Activated CD8-positive, alpha-beta T cell treated with anti-CD3 and anti-CD28 coated beads, Interleukin-2, amount 10 ng/mL, durations not matched to agents 7 days and 5 days (primary cell): Measurements from ENCODE around the gene EPSTI1. TPM values are rescaled to one million over a fixed set of nuclear protein-coding genes. Genes with fewer than 3 reads are reported as not detected.

ENCODE experiments used
- ATAC-seq: fragments of 150-1000 bp; cut with Tn5 transposase; one replicate; pipeline ENCODE4 v1.10.0; 2021; ENCODE audit warnings: moderate library complexity
- CTCF ChIA-PET: fragments of 350-600 bp; sonication (Branson Sonifier 250); formaldehyde crosslinking; loops from one replicate; lab custom pipeline; 2021; ENCODE audit warnings: antibody characterized with exemption; lab: Charles Lee
- POLR2A ChIA-PET: fragments of 350-600 bp; sonication (Branson Sonifier 250); formaldehyde crosslinking; loops from one replicate; lab custom pipeline; 2021; ENCODE audit warnings: antibody characterized with exemption; lab: Charles Lee
- DNase-seq: peaks from one replicate; pipeline ENCODE4 v3.0.0-alpha.2; 2020
- H3K27ac Mint-ChIP-seq: one replicate; pipeline ENCODE4 v1.8.0; 2021; ENCODE audit warnings: mild to moderate bottlenecking, mixed read lengths
- H3K27me3 Mint-ChIP-seq: one replicate; pipeline ENCODE4 v1.8.0; 2021; ENCODE audit warnings: low read depth, mixed read lengths
- H3K36me3 Mint-ChIP-seq: one replicate; pipeline ENCODE4 v1.8.0; 2021; ENCODE audit warnings: low read depth, mixed read lengths
- H3K4me1 Mint-ChIP-seq: one replicate; pipeline ENCODE4 v1.8.0; 2021; ENCODE audit warnings: low read depth, mixed read lengths
- H3K4me3 Mint-ChIP-seq: one replicate; pipeline ENCODE4 v1.8.0; 2021; ENCODE audit warnings: mild to moderate bottlenecking, mixed read lengths
- H3K9me3 Mint-ChIP-seq: one replicate; pipeline ENCODE4 v1.8.0; 2022; ENCODE audit warnings: mixed read lengths; ENCODE audit not compliant: insufficient read depth
- total RNA-seq, 2 experiments: library from RNA; stranded (reverse); gene quantifications; one replicate each; pipeline ENCODE4 v1.2.3, GENCODE V29; 2021

The EPSTI1 gene
- total RNA-seq, 2 experiments from 2014 or later = 59.0 to 68.1 TPM

GRCh38 chr13:42926043-42926442 lies 66.0 kb downstream of the EPSTI1 start:
- H3K9me3 Mint-ChIP-seq = no peaks in the 10 kb centered on the region
- no peaks in the 10 kb centered on the region for H3K4me1 Mint-ChIP-seq
- H3K27me3 Mint-ChIP-seq = no peaks in the 10 kb centered on the region
- no peak for ATAC-seq
- no peak overlapping the region for H3K4me3 Mint-ChIP-seq
- peaks cover 60% of the 10 kb centered on the region for H3K36me3 Mint-ChIP-seq
- CTCF ChIA-PET = no interaction called here
- POLR2A ChIA-PET = no interaction called here
- DNase-seq = no peak
- H3K27ac Mint-ChIP-seq = no peak overlapping the region

- CTCF ChIA-PET = no interaction called here
- ATAC-seq (no peak), DNase-seq (no peak)
- POLR2A ChIA-PET = no interaction called here
- H3K27me3 Mint-ChIP-seq = no peaks in the 10 kb centered on the region
- peaks cover 62% of the 10 kb centered on the region for H3K36me3 Mint-ChIP-seq
- H3K4me3 Mint-ChIP-seq = no peak overlapping the region
- no peaks in the 10 kb centered on the region for H3K9me3 Mint-ChIP-seq
- H3K4me1 Mint-ChIP-seq = no peaks in the 10 kb centered on the region
- H3K27ac Mint-ChIP-seq = no peak overlapping the region
Measured at GRCh38 chr13:42925626-42926025, 66.4 kb downstream of the EPSTI1 start.

GRCh38 chr13:42924344-42924743 lies 67.7 kb downstream of the EPSTI1 start:
- H3K36me3 Mint-ChIP-seq = peaks cover 67% of the 10 kb centered on the region
- H3K27ac Mint-ChIP-seq = no peak overlapping the region
- ChIA-PET CTCF (interaction anchor here (1.0 kb wide), 1 partner anchor 9 kb away, joined by 3 read pairs; no protein-coding TSS in a partner anchor), POLR2A (no interaction called here)
- no peak overlapping the region for H3K4me3 Mint-ChIP-seq
- no peaks in the 10 kb centered on the region for H3K27me3 Mint-ChIP-seq
- H3K9me3 Mint-ChIP-seq = no peaks in the 10 kb centered on the region
- H3K4me1 Mint-ChIP-seq = no peaks in the 10 kb centered on the region
- no peak for ATAC-seq
- no peak for DNase-seq

- Mint-ChIP-seq H3K4me3 (no peak overlapping the region), H3K9me3 (no peaks in the 10 kb centered on the region), H3K27me3 (no peaks in the 10 kb centered on the region), H3K4me1 (no peaks in the 10 kb centered on the region), H3K36me3 (peaks cover 57% of the 10 kb centered on the region), H3K27ac (no peak overlapping the region)
- DNase-seq (no peak), ATAC-seq (no peak)
- ChIA-PET POLR2A (no interaction called here), CTCF (interaction anchor here (0.7 kb wide), 1 partner anchor 31 kb away, joined by 3 read pairs; no protein-coding TSS in a partner anchor)
Measured at GRCh38 chr13:42907745-42908144, 84.3 kb downstream of the EPSTI1 start.

GRCh38 chr13:42906257-42906656 lies 85.8 kb downstream of the EPSTI1 start:
- ChIA-PET CTCF (interaction anchor here (1.6 kb wide), 1 partner anchor 63 kb away, joined by 7 read pairs; no protein-coding TSS in a partner anchor), POLR2A (no interaction called here)

GRCh38 chr13:42905579-42905978 lies 86.5 kb downstream of the EPSTI1 start:
- DNase-seq = no peak
- H3K27me3 Mint-ChIP-seq = no peaks in the 10 kb centered on the region

More at GRCh38 chr13:42906257-42906656, 85.8 kb downstream of the EPSTI1 start:
- Mint-ChIP-seq H3K27ac (no peak overlapping the region), H3K4me1 (no peaks in the 10 kb centered on the region), H3K4me3 (no peak overlapping the region), H3K27me3 (no peaks in the 10 kb centered on the region), H3K9me3 (no peaks in the 10 kb centered on the region), H3K36me3 (peaks cover 54% of the 10 kb centered on the region)
- DNase-seq (no peak), ATAC-seq (no peak)

GRCh38 chr13:42899266-42899665 lies 92.8 kb downstream of the EPSTI1 start:
- DNase-seq = no peak
- Mint-ChIP-seq H3K27ac (no peak overlapping the region), H3K4me1 (no peaks in the 10 kb centered on the region), H3K9me3 (no peaks in the 10 kb centered on the region), H3K4me3 (no peak overlapping the region), H3K27me3 (no peaks in the 10 kb centered on the region), H3K36me3 (peaks cover 57% of the 10 kb centered on the region)
- CTCF ChIA-PET = no interaction called here
- POLR2A ChIA-PET = no interaction called here
- ATAC-seq = no peak

More at GRCh38 chr13:42905579-42905978, 86.5 kb downstream of the EPSTI1 start:
- Mint-ChIP-seq H3K27ac (no peak overlapping the region), H3K9me3 (no peaks in the 10 kb centered on the region), H3K4me1 (no peaks in the 10 kb centered on the region), H3K4me3 (no peak overlapping the region), H3K36me3 (peaks cover 51% of the 10 kb centered on the region)
- no peak for ATAC-seq
- ChIA-PET CTCF (no interaction called here), POLR2A (no interaction called here)

- H3K9me3 Mint-ChIP-seq = no peaks in the 10 kb centered on the region
- no peak overlapping the region for H3K4me3 Mint-ChIP-seq
- ChIA-PET CTCF (no interaction called here), POLR2A (no interaction called here)
- H3K4me1 Mint-ChIP-seq = no peaks in the 10 kb centered on the region
- ATAC-seq = no peak
- no peaks in the 10 kb centered on the region for H3K27me3 Mint-ChIP-seq
- DNase-seq = no peak
- H3K27ac Mint-ChIP-seq = no peak overlapping the region
- H3K36me3 Mint-ChIP-seq = peaks cover 42% of the 10 kb centered on the region
Measured at GRCh38 chr13:42895776-42896175, 96.3 kb downstream of the EPSTI1 start.

GRCh38 chr13:42894765-42895243 lies 97.2 kb downstream of the EPSTI1 start:
- ChIA-PET POLR2A (no interaction called here), CTCF (no interaction called here)
- no peak for DNase-seq
- Mint-ChIP-seq H3K4me3 (no peak overlapping the region), H3K4me1 (no peaks in the 10 kb centered on the region), H3K27me3 (no peaks in the 10 kb centered on the region), H3K27ac (no peak overlapping the region), H3K36me3 (peaks cover 34% of the 10 kb centered on the region), H3K9me3 (no peaks in the 10 kb centered on the region)
- ATAC-seq = no peak

GRCh38 chr13:42893214-42893671 lies 98.8 kb downstream of the EPSTI1 start:
- Mint-ChIP-seq H3K36me3 (peaks cover 34% of the 10 kb centered on the region), H3K27ac (no peak overlapping the region), H3K4me3 (no peak overlapping the region), H3K27me3 (no peaks in the 10 kb centered on the region), H3K9me3 (no peaks in the 10 kb centered on the region), H3K4me1 (no peaks in the 10 kb centered on the region)
- DNase-seq (no peak), ATAC-seq (no peak)
- ChIA-PET POLR2A (no interaction called here), CTCF (no interaction called here)

- Mint-ChIP-seq H3K4me3 (no peak overlapping the region), H3K27me3 (no peaks in the 10 kb centered on the region), H3K36me3 (peaks cover 35% of the 10 kb centered on the region), H3K4me1 (no peaks in the 10 kb centered on the region), H3K27ac (no peak overlapping the region), H3K9me3 (no peaks in the 10 kb centered on the region)
- ATAC-seq (no peak), DNase-seq (no peak)
- CTCF ChIA-PET = no interaction called here
- POLR2A ChIA-PET = no interaction called here
Measured at GRCh38 chr13:42892760-42893159, 99.3 kb downstream of the EPSTI1 start.

GRCh38 chr13:42891591-42891990 lies 100.5 kb downstream of the EPSTI1 start:
- DNase-seq = no peak
- CTCF ChIA-PET = no interaction called here
- Mint-ChIP-seq H3K27ac (no peak overlapping the region), H3K9me3 (no peaks in the 10 kb centered on the region), H3K4me1 (no peaks in the 10 kb centered on the region), H3K4me3 (no peak overlapping the region), H3K36me3 (peaks cover 36% of the 10 kb centered on the region), H3K27me3 (no peaks in the 10 kb centered on the region)
- POLR2A ChIA-PET = no interaction called here
- ATAC-seq = no peak

- ChIA-PET POLR2A (no interaction called here), CTCF (no interaction called here)
- Mint-ChIP-seq H3K4me3 (no peak overlapping the region), H3K27ac (no peak overlapping the region), H3K9me3 (no peaks in the 10 kb centered on the region), H3K27me3 (peaks cover 9% of the 10 kb centered on the region), H3K4me1 (peaks cover 3% of the 10 kb centered on the region), H3K36me3 (peaks cover 31% of the 10 kb centered on the region)
- DNase-seq = no peak
- no peak for ATAC-seq
Measured at GRCh38 chr13:42885325-42885724, 106.7 kb downstream of the EPSTI1 start.
